ENCODE measurements around the gene NSUN3.

NSUN3 gene

DNA sequence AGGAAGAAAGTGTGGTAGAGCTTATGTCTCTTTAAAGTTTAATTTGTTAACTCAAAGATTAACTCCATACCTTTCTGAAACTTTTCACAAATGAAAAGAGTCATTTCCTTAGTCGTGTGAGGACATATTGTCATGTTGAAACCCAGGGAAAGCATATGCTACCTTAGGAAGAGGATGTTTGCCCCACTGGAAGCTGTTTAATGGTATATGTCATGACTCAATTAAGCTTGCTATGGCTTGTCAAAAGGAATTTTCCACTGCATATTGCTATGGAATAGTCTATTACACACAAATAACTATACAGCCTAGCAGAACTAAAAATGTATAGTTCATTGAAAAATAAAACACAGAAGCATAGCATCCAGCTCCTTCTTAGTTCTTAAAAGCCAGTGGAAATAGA, 69.9 kb downstream of the NSUN3 start:
- no peak for DNase-seq

- DNase-seq, result no peak
Measured at GRCh38 chr3:94136133-94136532, 73.3 kb downstream of the NSUN3 start.

DNA sequence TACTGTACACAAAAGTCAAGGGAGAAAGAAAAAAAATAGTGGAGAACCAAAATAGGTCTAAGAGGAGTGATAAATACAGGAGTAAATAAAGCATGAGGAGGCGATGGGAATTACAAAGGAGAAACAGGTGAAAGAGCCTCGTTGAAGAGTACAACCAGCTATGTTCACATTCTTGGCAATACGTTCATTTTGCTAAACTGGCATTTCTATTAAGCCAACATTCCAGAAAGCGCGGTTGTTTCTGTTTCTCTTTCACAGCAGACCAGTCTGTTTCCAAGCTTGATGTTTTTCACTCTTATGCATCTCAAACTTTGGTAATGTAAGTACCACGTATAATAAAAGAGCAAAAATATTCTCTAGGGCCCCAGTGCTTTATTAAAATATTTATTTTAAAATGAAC, 74.5 kb downstream of the NSUN3 start:
- DNase-seq, result no peak

- DNase-seq, result no peak
Measured at GRCh38 chr3:94146455-94146854, 83.6 kb downstream of the NSUN3 start.

GRCh38 chr3:94147012-94147411, 84.2 kb downstream of the NSUN3 start:
- DNase-seq, result no peak

DNA sequence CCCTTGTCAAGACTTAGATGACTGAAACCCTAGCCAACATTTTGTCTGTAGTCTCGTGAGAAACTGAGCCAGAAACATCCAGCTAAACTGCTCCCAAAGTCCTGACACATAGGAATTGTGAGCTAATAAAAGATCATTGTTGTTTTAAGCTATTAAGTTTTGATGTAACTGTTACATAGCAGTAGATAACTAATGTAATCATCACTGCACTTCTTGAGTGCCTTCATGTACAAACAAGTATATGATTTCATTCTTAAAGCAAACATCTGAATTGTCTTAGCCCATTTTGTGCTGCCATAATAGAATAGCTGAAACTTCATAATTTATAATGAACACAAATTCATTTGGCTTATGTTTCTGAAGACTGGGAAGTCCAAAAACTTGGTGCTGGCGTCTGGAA, 87.3 kb downstream of the NSUN3 start:
- DNase-seq, result no peak

- no peak for DNase-seq
Measured at GRCh38 chr3:94156626-94157025, 93.8 kb downstream of the NSUN3 start.

- no peak for DNase-seq
Measured at GRCh38 chr3:94158512-94158911, 95.7 kb downstream of the NSUN3 start.

DNA sequence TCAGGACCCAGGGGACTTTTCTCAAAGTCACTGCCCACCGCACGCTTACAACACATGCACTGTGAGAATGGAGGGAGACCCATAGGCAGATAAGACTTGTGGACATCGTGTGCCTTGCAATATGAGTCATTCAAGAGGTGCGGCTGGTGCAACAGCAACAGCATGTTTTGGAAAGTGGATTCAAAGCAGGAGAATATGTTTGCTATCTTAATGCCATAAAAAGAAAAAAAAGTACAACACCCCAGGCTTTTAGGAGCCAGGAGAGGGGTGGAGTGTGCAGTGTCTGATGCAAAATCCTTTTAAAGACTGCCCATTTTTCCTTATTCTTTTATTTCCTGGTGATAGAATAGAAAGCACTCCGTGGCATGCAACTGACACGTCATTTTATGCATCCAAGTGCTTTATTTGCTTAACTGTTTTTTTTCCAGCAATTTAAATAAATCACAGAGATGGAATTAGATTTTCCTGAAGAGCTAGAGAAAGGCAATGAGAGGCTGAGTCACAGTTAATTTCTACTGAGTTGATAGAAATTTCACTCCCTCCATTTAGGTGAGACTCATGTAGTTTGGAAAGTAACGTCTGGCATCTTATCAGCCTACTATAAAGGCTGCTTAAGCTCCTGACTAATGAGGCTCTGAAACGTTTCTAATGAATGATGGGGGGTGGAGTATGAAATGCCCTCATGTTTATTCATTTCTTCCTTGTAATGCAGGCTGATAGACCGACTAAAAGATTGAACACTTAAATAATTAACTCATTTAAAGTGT, 96.4 kb downstream of the NSUN3 start:
- DNase-seq, result no peak

DNA sequence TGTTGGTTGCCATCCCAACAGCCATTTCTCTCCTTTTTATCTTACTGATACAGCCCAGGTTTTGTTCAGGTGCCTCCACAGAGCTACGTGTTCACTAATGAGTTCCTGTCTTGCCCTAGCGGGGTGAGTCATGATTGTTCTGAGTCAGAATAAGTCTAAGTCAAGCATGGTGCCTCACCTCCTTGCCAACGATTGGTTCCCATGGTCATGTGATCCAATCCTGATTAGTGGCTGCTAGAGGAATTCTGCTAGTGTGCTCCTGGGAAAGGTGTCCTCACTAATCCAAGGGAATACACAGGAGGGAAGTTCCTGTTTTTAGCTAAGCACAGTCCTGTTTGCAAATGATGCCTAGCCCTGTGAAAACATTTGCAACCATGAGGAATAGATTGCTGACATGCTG, 99.8 kb downstream of the NSUN3 start:
- no peak for DNase-seq

GRCh38 chr3:94167346-94167745, 104.5 kb downstream of the NSUN3 start:
- no peak for DNase-seq

DNA sequence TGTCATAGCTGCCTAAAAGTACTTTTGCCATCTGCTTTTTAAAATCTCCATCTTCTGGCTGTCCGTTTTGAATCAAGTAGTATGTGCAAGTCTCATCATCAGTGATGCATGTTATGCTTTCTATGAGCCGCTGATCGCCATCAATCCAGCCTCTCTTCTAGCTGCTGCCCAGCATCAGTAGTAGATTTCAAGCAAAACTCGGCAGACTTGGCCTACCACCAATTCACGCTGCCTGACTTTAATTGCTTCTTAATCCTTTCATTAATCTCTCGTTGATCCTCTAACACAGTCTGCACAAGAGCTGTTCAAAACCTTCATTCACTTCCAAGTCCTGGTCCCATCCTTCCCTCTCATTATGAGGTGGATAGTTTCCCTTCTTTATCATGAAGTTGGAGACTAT, 104.9 kb downstream of the NSUN3 start:
- DNase-seq, result peak; percentile 82

DNA sequence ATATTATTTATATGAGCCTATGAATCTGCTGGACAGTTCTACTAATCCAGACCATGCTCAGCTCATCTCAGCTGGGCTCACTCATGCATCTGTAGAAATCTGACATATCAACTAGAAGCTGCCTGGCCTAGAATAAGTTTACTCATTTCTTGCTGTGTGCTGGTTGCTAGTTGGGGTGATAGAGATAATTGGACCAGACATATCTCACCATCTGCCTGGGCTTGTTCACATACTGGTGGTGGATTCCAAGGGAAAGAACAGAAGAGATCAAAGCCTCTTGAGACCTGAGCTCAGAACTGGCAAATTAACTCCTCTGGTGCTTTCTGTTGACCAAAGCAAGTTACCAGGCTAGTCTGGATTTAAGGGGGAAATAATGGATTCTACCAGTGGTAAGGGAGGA, 109.1 kb downstream of the NSUN3 start:
- no peak for DNase-seq

GRCh38 chr3:94172695-94173310, 109.9 kb downstream of the NSUN3 start:
- DNase-seq, result no peak

DNA sequence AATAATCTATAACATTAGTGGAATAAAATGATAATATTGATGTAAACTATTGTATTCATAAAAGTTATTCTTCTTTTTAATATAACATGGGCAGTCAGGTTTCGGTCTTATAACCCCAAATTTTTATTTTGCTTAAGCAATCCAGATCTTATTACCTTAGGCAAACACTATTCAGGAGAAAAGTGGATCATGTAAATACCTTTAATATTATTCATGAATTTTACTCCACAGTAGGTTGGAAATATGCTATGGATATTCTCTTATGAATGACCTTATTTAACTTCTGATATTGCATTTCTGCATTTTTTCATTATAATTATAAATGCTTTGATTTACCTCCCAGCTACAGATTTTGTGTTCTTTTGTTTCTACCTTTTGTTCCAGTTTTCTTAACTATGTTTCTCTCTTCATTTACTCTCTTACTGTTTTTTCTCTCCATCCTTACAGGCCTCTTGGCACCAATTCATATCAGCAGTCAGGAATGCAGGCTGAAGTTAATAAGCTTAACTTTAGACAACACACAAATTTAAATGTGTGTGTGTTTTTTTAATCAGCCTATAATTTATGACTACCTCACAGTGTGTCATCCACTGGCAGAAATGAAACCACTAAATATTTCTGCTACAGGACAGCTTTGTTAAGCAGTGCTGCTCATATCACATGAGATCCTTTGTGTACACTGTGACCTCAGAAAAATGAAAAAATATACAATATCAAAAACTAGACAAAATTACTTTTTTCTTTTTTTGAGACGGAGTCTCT, 111.0 kb downstream of the NSUN3 start:
- no peak for DNase-seq

DNA sequence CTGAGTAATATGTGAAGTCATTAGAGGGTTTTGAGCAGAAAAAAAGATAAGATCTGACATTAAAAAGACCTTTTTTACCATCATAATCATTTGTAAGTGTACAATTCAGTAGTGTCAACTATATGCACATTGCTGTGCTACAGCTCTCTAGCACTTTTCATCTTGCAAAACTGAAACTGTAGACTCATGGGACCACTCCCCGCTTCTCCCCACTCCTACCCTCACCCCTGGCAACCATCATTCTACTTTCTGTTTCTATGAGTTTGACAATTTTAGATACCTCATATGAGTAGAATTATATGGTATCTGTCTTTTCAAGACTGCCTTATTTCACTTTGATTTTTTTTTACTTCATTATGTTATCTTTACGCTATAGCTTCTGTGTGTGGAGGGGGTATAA, 112.8 kb downstream of the NSUN3 start:
- no peak for DNase-seq

DNA sequence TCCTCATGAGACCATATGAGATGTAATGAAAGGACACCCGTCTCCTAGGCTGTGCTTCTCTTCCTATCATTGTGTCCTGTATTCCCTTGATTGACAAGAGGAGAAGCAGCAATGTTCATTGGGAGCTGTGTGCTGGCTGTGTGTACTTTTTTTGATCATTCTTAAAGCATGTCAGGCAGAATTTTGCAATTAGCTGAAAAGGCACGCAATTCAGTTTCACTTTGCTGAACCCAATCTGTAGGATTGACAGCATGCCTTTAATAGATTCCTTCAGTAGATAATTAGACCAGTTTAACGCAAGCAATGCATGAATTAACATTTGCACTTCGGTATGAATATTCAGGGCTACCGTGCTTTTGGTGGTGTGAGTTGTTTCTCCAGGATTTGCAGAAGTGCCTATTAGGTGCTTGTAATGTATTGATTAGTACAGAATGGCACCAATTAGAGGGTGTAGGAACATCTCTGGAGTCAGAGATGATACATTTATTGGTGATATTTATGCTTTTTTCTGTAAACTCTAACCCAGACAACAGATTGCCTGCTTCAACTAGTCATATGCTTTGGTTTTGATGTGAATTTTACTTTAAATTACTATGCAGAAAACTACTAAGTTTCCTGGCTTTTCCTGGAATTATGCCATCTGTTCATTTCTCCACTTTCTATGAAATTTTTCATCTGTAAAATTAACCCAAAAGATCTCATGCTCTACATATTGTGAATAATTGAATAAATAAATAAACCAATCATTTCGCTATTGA, 114.3 kb downstream of the NSUN3 start:
- DNase-seq, result no peak

All from DMS79 treated with DMSO at 0.1 percent for 48 hours (cell line).